ENCODE results near the gene NUMBL.

DNA sequence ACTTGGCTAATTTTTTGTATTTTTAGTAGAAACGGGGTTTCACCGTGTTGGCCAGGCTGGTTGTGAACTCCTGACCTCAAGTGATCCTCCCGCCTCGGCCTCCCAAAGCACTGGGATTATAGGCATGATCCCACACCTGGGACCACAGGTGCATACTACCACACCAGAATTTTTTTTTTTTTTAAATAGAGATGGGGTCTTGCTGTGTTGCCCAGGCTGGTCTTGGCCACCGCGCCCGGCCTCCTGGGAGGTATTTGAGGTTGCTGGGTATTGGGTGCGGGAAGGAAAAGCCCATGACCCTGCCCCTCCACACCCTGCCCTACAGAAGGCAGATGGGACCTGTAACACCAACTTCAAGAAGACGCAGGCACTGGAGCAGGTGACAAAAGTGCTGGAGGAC, 46.2 kb upstream of the NUMBL start:
- TF ChIP-seq EZH2 (IDR thresholded peaks at IDR 0.05) (no peak), POLR2AphosphoS5 (IDR thresholded peaks at IDR 0.05; ENCODE audit: borderline replicate concordance, low read depth, low read length) (no peak), FOXP2 (optimal IDR thresholded peaks at IDR 0.05; ENCODE audit: control extremely low read depth, extremely low read length, insufficient read depth) (no peak)
